ENCODE results near the gene INSC. TPM values are rescaled to one million over a fixed set of nuclear protein-coding genes. Genes with fewer than 3 reads are reported as not detected.

Gene INSC
- polyA plus RNA-seq, 6 donors from 2014 or later = not detected

DNA sequence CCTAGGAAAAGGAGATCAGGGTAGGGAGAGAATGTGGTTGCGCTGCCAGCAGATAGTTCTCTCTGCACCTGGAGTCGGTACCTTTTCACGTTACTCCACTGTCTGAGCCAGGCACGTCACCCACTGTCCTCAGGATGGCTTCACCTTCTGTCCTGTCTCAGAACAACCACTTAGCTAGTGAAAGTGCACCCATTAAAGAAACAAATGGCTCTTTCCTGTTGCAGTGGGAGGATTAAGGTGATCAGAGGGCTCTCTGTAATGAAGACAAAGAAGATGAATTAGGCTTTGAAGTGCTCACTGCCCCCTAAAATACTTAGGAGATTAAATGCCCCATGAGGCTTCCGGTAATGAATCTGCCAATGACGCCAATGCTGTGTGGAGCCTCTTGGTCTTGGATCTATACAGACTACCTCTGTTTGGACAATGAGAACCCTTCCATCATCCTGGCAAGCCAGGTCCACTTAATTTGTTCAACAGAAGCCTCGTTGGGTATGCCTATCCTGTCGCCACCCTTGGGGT lies 113.7 kb downstream of the INSC start:
- H3K4me3 Mint-ChIP-seq = no peak overlapping the region
- DNase-seq (no peak), ATAC-seq (ENCODE audit: low read depth in 2 of 2) (no peak)
- H3K27me3 Mint-ChIP-seq = peaks cover 0 to 20% (median 10%) of the 10 kb centered on the region in 3 donors
- peaks cover 3 to 4% (median 4%) of the 10 kb centered on the region in 3 donors for H3K4me1 Mint-ChIP-seq
- H3K9me3 Mint-ChIP-seq = no peaks in the 10 kb centered on the region
- no peak overlapping the region for H3K27ac Mint-ChIP-seq
- H3K36me3 Mint-ChIP-seq = no peaks in the 10 kb centered on the region

DNA sequence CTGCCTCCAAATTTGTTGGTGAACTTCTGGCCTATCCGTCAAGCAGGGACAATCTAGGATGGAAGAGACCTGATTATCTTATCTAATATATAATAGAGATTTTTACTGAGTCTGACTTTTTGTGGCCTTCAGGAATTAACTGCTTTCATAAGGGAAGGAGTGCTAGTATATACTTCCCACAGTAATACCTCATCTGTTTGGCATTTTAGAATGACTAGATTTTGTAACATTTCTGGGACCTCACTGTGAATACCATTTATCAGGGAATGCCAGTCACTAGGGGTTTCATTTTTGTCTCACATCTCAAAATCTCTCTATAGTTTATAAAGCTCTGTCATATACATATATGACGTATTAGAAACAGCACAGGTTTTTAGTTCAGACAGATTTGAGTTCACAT lies 114.3 kb downstream of the INSC start:
- Mint-ChIP-seq H3K27me3 (peaks cover 0 to 20% (median 17%) of the 10 kb centered on the region in 3 donors), H3K36me3 (no peaks in the 10 kb centered on the region), H3K27ac (no peak overlapping the region), H3K4me3 (no peak overlapping the region), H3K4me1 (peaks cover 9 to 11% (median 10%) of the 10 kb centered on the region in 3 donors), H3K9me3 (no peaks in the 10 kb centered on the region)
- ATAC-seq (ENCODE audit: low read depth in 2 of 2) = no peak
- DNase-seq = no peak

DNA sequence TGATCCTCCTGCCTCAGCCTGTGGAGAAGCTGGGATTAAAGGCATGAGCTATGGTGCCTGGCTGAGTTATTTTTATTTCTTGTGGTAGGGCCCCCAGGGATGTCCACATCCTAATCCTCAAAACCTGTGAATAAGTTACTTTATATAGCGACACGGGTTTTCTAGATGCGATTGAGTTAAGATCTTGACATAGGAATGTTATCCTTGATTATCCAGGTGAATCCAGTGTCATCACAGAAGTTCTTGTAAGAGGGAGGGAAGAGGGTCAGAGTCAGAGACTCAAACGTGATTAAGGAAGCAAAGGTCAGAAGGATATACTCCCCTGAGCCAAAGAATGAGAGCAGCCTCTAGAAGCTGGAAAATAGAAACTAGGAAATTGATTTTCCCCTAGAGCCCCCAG lies 117.8 kb downstream of the INSC start:
- Mint-ChIP-seq H3K27ac (no peak overlapping the region), H3K9me3 (peaks cover 0 to 1% (median 0%) of the 10 kb centered on the region in 7 donors), H3K4me1 (peaks cover 9 to 11% (median 10%) of the 10 kb centered on the region in 3 donors), H3K27me3 (peaks cover 11 to 21% (median 18%) of the 10 kb centered on the region in 3 donors), H3K36me3 (no peaks in the 10 kb centered on the region), H3K4me3 (no peak overlapping the region)
- ATAC-seq (ENCODE audit: low read depth in 2 of 2) (no peak), DNase-seq (no peak)

DNA sequence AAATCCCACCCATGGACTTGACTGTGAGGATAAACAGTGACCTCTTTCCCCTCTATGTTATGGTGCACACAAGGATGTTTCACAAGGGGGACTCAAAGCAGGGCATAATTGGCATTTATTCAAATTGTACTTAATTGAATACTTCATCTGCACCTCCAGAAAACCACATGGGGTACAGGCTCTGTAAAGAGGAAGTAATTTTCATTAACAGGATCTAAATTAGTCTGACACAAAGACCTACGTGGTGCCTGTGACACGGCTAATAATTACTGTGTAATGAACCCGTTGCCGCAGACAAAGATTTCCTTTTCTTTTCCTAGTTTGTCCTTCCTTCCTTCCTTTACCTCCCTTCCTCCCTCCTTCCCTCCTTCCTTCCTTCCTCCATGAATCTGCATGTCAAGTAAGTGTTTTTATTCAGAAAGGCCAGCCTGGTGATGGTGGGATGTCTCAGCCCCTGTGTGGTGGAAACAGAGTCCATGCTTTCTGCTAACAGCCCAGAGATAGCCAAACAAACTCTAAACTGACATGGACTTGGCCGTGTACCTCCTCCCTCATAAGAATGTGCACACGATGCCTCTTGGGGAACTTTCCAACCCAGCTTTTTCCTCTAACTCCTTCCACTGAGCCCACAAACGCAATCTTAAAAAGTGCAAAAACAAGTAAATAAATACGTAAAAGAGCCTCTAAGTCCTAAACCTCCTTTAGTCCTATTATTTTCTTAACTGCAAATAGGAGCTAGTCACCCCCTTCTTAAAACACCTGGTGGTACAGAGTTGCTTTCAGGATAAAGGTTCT lies 118.8 kb downstream of the INSC start:
- peak overlapping the region in 2 of 6 donors; percentile 17 to 25 for H3K27ac Mint-ChIP-seq
- peaks cover 17 to 27% (median 18%) of the 10 kb centered on the region in 3 donors for H3K27me3 Mint-ChIP-seq
- H3K36me3 Mint-ChIP-seq = no peaks in the 10 kb centered on the region
- H3K4me1 Mint-ChIP-seq = peaks cover 9 to 11% (median 10%) of the 10 kb centered on the region in 3 donors
- H3K4me3 Mint-ChIP-seq = no peak overlapping the region
- ATAC-seq (ENCODE audit: low read depth in 2 of 2) = peak in 1 of 2 donors; percentile 39
- peaks cover 0 to 3% (median 2%) of the 10 kb centered on the region in 7 donors for H3K9me3 Mint-ChIP-seq
- no peak for DNase-seq

DNA sequence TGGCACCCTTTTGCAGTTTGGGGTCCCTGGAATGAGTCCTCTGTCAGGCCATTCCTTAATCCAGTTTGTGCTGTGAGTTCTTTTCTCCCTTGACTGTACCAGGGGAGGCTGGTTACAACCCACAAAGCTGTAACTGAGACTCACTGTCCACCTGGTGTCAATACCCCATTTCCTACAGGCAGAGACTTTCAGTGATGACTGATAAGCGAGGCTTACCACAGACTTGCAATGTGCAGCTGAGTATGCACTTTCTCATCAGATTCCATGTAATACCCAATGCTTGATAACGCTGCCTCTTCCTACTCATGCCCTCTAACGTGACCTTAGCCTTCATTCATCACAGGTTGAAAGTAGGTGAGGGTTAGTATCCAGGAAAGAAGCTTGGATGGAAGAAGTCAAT lies 120.1 kb downstream of the INSC start:
- H3K4me1 Mint-ChIP-seq = peaks cover 9 to 11% (median 10%) of the 10 kb centered on the region in 3 donors
- H3K27ac Mint-ChIP-seq = no peak overlapping the region
- DNase-seq (no peak), ATAC-seq (ENCODE audit: low read depth in 2 of 2) (no peak)
- peaks cover 0 to 3% (median 2%) of the 10 kb centered on the region in 7 donors for H3K9me3 Mint-ChIP-seq
- H3K27me3 Mint-ChIP-seq = peaks cover 22 to 36% (median 28%) of the 10 kb centered on the region in 3 donors
- no peak overlapping the region for H3K4me3 Mint-ChIP-seq
- no peaks in the 10 kb centered on the region for H3K36me3 Mint-ChIP-seq

GRCh38 chr11:15236559-15236958 lies 121.8 kb downstream of the INSC start:
- DNase-seq (no peak), ATAC-seq (ENCODE audit: low read depth in 2 of 2) (no peak)
- Mint-ChIP-seq H3K4me1 (peaks cover 9 to 11% (median 10%) of the 10 kb centered on the region in 3 donors), H3K9me3 (peaks cover 0 to 3% (median 2%) of the 10 kb centered on the region in 7 donors), H3K4me3 (no peak overlapping the region), H3K27ac (no peak overlapping the region), H3K27me3 (peaks cover 22 to 32% (median 28%) of the 10 kb centered on the region in 3 donors), H3K36me3 (no peaks in the 10 kb centered on the region)

DNA sequence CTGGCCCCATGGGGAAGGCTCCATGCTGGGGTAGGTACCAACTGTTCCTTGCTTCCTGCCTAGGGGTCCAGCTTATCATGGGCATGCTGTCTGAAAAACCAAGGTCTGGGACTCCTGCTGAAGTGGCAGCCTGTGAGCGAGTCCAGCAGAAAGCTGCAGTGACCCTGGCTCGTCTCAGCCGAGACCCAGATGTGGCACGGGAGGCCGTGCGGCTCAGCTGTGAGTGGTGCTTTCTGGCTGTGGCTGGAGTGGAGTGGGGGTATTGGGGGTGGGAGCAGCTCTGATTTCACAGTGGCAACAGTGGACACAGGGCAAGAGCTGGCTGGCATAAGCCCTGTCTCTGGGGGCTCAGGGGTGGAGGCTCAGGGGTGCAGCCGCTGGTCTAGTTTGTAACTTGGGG lies 124.1 kb downstream of the INSC start:
- Mint-ChIP-seq H3K27me3 (peaks cover 31 to 40% (median 35%) of the 10 kb centered on the region in 3 donors), H3K36me3 (no peaks in the 10 kb centered on the region), H3K4me1 (peaks cover 1 to 2% (median 1%) of the 10 kb centered on the region in 3 donors), H3K4me3 (no peak overlapping the region), H3K9me3 (peaks cover 0 to 3% (median 2%) of the 10 kb centered on the region in 7 donors), H3K27ac (peak overlapping the region in 1 of 6 donors; percentile 16)
- DNase-seq (no peak), ATAC-seq (ENCODE audit: low read depth in 2 of 2) (no peak)

DNA sequence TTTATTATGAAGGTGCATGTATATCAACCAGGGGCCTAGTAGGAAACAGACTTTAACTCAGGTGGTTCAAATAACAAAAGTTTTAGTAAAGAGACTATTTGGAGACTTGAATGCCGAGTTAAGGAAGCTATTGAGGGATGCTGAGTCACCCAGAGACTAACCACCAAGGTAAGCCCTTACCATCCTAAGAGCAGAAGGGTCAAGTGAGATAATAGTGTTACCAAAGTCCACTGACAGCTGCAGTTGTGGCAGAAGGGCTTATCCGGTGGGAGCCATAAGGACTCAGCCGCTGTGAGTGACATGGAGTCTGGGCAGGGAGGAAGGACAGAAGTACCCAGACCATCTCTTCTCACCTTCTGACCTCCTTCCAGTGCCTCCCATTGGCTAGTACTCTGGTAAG lies 134.0 kb downstream of the INSC start:
- Mint-ChIP-seq H3K4me1 (no peaks in the 10 kb centered on the region), H3K4me3 (no peak overlapping the region), H3K27me3 (peaks cover 15 to 24% (median 18%) of the 10 kb centered on the region in 3 donors), H3K36me3 (no peaks in the 10 kb centered on the region), H3K9me3 (peaks cover 0 to 2% (median 0%) of the 10 kb centered on the region in 7 donors), H3K27ac (no peak overlapping the region)
- ATAC-seq (ENCODE audit: low read depth in 2 of 2) = no peak
- DNase-seq = no peak

- H3K4me1 Mint-ChIP-seq = no peaks in the 10 kb centered on the region
- DNase-seq = no peak
- no peaks in the 10 kb centered on the region for H3K9me3 Mint-ChIP-seq
- H3K27ac Mint-ChIP-seq = no peak overlapping the region
- no peak for ATAC-seq (ENCODE audit: low read depth in 2 of 2)
- no peaks in the 10 kb centered on the region for H3K36me3 Mint-ChIP-seq
- peaks cover 8 to 27% (median 13%) of the 10 kb centered on the region in 3 donors for H3K27me3 Mint-ChIP-seq
- H3K4me3 Mint-ChIP-seq = no peak overlapping the region
Measured at GRCh38 chr11:15258433-15259165, 143.9 kb downstream of the INSC start.

- Mint-ChIP-seq H3K36me3 (peaks cover 0 to 12% of the 10 kb centered on the region in 2 donors), H3K27me3 (peaks cover 0 to 2% (median 0%) of the 10 kb centered on the region in 3 donors)
- no peak for ATAC-seq (ENCODE audit: low read depth in 2 of 2)
Measured at GRCh38 chr11:15266999-15267398, 152.3 kb downstream of the INSC start.

DNA sequence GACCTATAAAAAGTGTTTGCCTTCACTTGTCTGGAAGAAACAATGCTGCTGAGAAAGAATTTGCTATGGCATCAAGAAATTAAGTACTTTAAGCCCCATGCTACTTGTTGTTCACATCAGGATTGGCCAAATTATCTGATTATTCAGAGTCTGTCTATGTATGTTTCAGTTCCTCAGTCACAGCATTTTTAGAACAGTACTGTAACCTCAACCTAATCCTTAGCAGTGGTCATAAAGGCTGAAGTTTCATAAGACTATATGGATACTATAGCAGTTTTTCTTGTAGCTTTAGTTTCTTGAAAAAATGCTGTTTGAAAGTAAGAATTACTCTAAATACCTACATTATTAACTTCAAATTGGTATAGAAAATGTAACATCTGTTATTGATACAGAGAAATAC lies 153.9 kb downstream of the INSC start:
- Mint-ChIP-seq H3K9me3 (peaks cover 9 to 38% (median 13%) of the 10 kb centered on the region in 7 donors), H3K27me3 (peaks cover 0 to 10% (median 4%) of the 10 kb centered on the region in 3 donors), H3K27ac (no peak overlapping the region), H3K4me1 (no peaks in the 10 kb centered on the region), H3K4me3 (no peak overlapping the region), H3K36me3 (peaks cover 0 to 12% of the 10 kb centered on the region in 2 donors)
- ATAC-seq (ENCODE audit: low read depth in 2 of 2) = no peak
- no peak for DNase-seq

More at GRCh38 chr11:15266999-15267398, 152.3 kb downstream of the INSC start:
- no peak overlapping the region for H3K4me3 Mint-ChIP-seq
- H3K9me3 Mint-ChIP-seq = peaks cover 9 to 32% (median 13%) of the 10 kb centered on the region in 7 donors
- no peak for DNase-seq
- H3K4me1 Mint-ChIP-seq = no peaks in the 10 kb centered on the region
- H3K27ac Mint-ChIP-seq = no peak overlapping the region

- H3K9me3 Mint-ChIP-seq = peaks cover 0 to 5% (median 0%) of the 10 kb centered on the region in 7 donors
- no peaks in the 10 kb centered on the region for H3K36me3 Mint-ChIP-seq
- DNase-seq = no peak
- H3K27ac Mint-ChIP-seq = no peak overlapping the region
- H3K27me3 Mint-ChIP-seq = peaks cover 28 to 29% (median 29%) of the 10 kb centered on the region in 3 donors
- H3K4me1 Mint-ChIP-seq = no peaks in the 10 kb centered on the region
- no peak for ATAC-seq (ENCODE audit: low read depth in 2 of 2)
- H3K4me3 Mint-ChIP-seq = no peak overlapping the region
Measured at GRCh38 chr11:15275141-15275540, 160.4 kb downstream of the INSC start.

- Mint-ChIP-seq H3K36me3 (no peaks in the 10 kb centered on the region), H3K9me3 (peaks cover 0 to 5% (median 0%) of the 10 kb centered on the region in 7 donors), H3K27ac (peak overlapping the region in 1 of 6 donors; percentile 14), H3K4me3 (no peak overlapping the region), H3K4me1 (no peaks in the 10 kb centered on the region), H3K27me3 (peaks cover 29 to 37% (median 33%) of the 10 kb centered on the region in 3 donors)
- DNase-seq (no peak), ATAC-seq (ENCODE audit: low read depth in 2 of 2) (no peak)
Measured at GRCh38 chr11:15276621-15277020, 161.9 kb downstream of the INSC start.

Data from naive B cell (primary cell).